H9 (cell line): ENCODE results near the gene PLD5. TPM values are rescaled to one million over a fixed set of nuclear protein-coding genes. Genes with fewer than 3 reads are reported as not detected.

Source experiments
- DNase-seq: peaks from one replicate; pipeline ENCODE4 v3.0.0-alpha.2; 2017
- H2AFZ ChIP-seq: one replicate; pipeline ENCODE4 v1.6.1; 2013; ENCODE audit warnings: mild to moderate bottlenecking, low read length, control low read depth, moderate library complexity
- H2AK5ac ChIP-seq: 2 replicates; pipeline ENCODE4 v1.6.1; 2013; ENCODE audit warnings: low read length, control low read depth, mixed read lengths; ENCODE audit not compliant: insufficient read length
- H2BK120ac ChIP-seq: one replicate; pipeline ENCODE4 v1.6.1; 2013; ENCODE audit warnings: low read depth, mild to moderate bottlenecking, low read length, control low read depth, inconsistent platforms; ENCODE audit not compliant: poor library complexity, severe bottlenecking
- H2BK12ac ChIP-seq: 2 replicates; pipeline ENCODE4 v1.6.1; 2013; ENCODE audit warnings: low read length, control low read depth, mixed read lengths, low read depth; ENCODE audit not compliant: insufficient read length
- H2BK15ac ChIP-seq: 2 replicates; pipeline ENCODE4 v1.6.1; 2013; ENCODE audit warnings: low read depth, low read length, control low read depth
- H2BK20ac ChIP-seq: one replicate; pipeline ENCODE4 v1.6.1; 2013; ENCODE audit warnings: low read depth, mild to moderate bottlenecking, low read length, control low read depth, inconsistent platforms; ENCODE audit not compliant: poor library complexity, severe bottlenecking
- H2BK5ac ChIP-seq: 2 replicates; pipeline ENCODE4 v1.6.1; 2013; ENCODE audit warnings: low read length, control low read depth, mixed read lengths; ENCODE audit not compliant: insufficient read length
- H3K14ac ChIP-seq: 2 replicates; pipeline ENCODE4 v1.6.1; 2013; ENCODE audit warnings: low read length, control low read depth; ENCODE audit not compliant: insufficient read depth
- H3K18ac ChIP-seq: 2 replicates; pipeline ENCODE4 v1.6.1; 2013; ENCODE audit warnings: low read depth, mild to moderate bottlenecking, mixed read lengths, low read length, control low read depth; ENCODE audit not compliant: insufficient read length
- H3K23ac ChIP-seq: 2 replicates; pipeline ENCODE4 v1.6.1; 2013; ENCODE audit warnings: low read length, control low read depth, mixed read lengths, low read depth; ENCODE audit not compliant: insufficient read length
- H3K23me2 ChIP-seq: 2 replicates; pipeline ENCODE4 v1.6.1; 2013; ENCODE audit warnings: low read depth, mild to moderate bottlenecking, mixed read lengths, low read length, control low read depth; ENCODE audit not compliant: insufficient read length, poor library complexity, severe bottlenecking
- H3K27ac ChIP-seq: 2 replicates; pipeline ENCODE4 v1.5.1; 2013; ENCODE audit warnings: low read length, control low read depth, mixed read lengths, low read depth; ENCODE audit not compliant: insufficient read length
- H3K27me3 ChIP-seq: 2 replicates; pipeline ENCODE4 v1.6.1; 2013; ENCODE audit warnings: low read length, control low read depth, inconsistent platforms; ENCODE audit not compliant: insufficient read depth
- H3K4ac ChIP-seq: 2 replicates; pipeline ENCODE4 v1.6.1; 2013; ENCODE audit warnings: low read depth, mild to moderate bottlenecking, control low read depth, inconsistent platforms, low read length, moderate library complexity
- H3K4me1 ChIP-seq: 2 replicates; pipeline ENCODE4 v1.6.1; 2013; ENCODE audit warnings: low read length, control low read depth, inconsistent platforms; ENCODE audit not compliant: insufficient read depth
- H3K4me2 ChIP-seq: 2 replicates; pipeline ENCODE4 v1.6.1; 2013; ENCODE audit warnings: low read length, control low read depth, mixed read lengths; ENCODE audit not compliant: insufficient read length, insufficient read depth
- H3K56ac ChIP-seq: 2 replicates; pipeline ENCODE4 v1.6.1; 2013; ENCODE audit warnings: low read depth, mild to moderate bottlenecking, mixed read lengths, low read length, control low read depth; ENCODE audit not compliant: insufficient read length
- H3K79me1 ChIP-seq: 2 replicates; pipeline ENCODE4 v1.6.1; 2013; ENCODE audit warnings: low read depth, mild to moderate bottlenecking, moderate library complexity, low read length, control low read depth, inconsistent platforms; ENCODE audit not compliant: insufficient read depth, poor library complexity, severe bottlenecking
- H3K79me2 ChIP-seq: 2 replicates; pipeline ENCODE4 v1.6.1; 2013; ENCODE audit warnings: low read length, control low read depth, inconsistent platforms; ENCODE audit not compliant: insufficient read depth
- H3K9ac ChIP-seq: 2 replicates; pipeline ENCODE4 v1.6.1; 2013; ENCODE audit warnings: low read length, control low read depth, mixed read lengths; ENCODE audit not compliant: insufficient read length; ENCODE audit errors: extremely low read depth
- H3K9me3 ChIP-seq: one replicate; pipeline ENCODE4 v1.6.1; 2013; ENCODE audit warnings: low read depth, low read length, inconsistent platforms; ENCODE audit not compliant: control insufficient read depth
- H3T11ph ChIP-seq: one replicate; pipeline ENCODE4 v1.6.1; 2013; ENCODE audit warnings: mild to moderate bottlenecking, low read length, control low read depth, inconsistent platforms
- H4K20me1 ChIP-seq: one replicate; pipeline ENCODE4 v1.6.1; 2013; ENCODE audit not compliant: control insufficient read depth, insufficient read length, insufficient read depth
- H4K5ac ChIP-seq: 2 replicates; pipeline ENCODE4 v1.6.1; 2013; ENCODE audit warnings: low read depth, mild to moderate bottlenecking, mixed read lengths, low read length, control low read depth; ENCODE audit not compliant: insufficient read length
- H4K8ac ChIP-seq: replicated peaks from 2 replicates; pipeline ENCODE4 v1.6.1; 2013; ENCODE audit warnings: low read length, control low read depth, mixed read lengths, low read depth; ENCODE audit not compliant: insufficient read length
- H4K91ac ChIP-seq: 2 replicates; pipeline ENCODE4 v1.6.1; 2013; ENCODE audit warnings: low read depth, mild to moderate bottlenecking, moderate library complexity, mixed read lengths, low read length, control low read depth; ENCODE audit not compliant: insufficient read length
- H3K27ac Mint-ChIP-seq, 3 experiments: 2 replicates in 2 of 3; 3 replicates in 1 of 3; pipeline ENCODE4 v1.8.0; 2020 to 2021; ENCODE audit warnings: mixed read lengths in 3 of 3, mild to moderate bottlenecking in 1 of 3, moderate library complexity in 1 of 3
- H3K27me3 Mint-ChIP-seq: 2 replicates; pipeline ENCODE4 v1.8.0; 2021; ENCODE audit warnings: low read depth, mild to moderate bottlenecking, moderate library complexity, mixed read lengths
- H3K36me3 Mint-ChIP-seq, 3 experiments: 2 replicates in 2 of 3; 3 replicates in 1 of 3; pipeline ENCODE4 v1.8.0; 2020 to 2021; ENCODE audit warnings: low read depth in 3 of 3, mixed read lengths in 3 of 3; ENCODE audit not compliant: insufficient read depth in 1 of 3
- H3K4me1 Mint-ChIP-seq, 2 experiments: 2 replicates each; pipeline ENCODE4 v1.8.0; 2020; ENCODE audit warnings: mixed read lengths in 2 of 2
- H3K4me3 Mint-ChIP-seq, 2 experiments: 2 replicates in 1 of 2; 3 replicates in 1 of 2; pipeline ENCODE4 v1.8.0; 2020 to 2021; ENCODE audit warnings: mild to moderate bottlenecking in 2 of 2, mixed read lengths in 2 of 2, moderate library complexity in 1 of 2
- H3K9me3 Mint-ChIP-seq, 2 experiments: 2 replicates in 1 of 2; 3 replicates in 1 of 2; pipeline ENCODE4 v1.8.0; 2020; ENCODE audit warnings: mild to moderate bottlenecking in 2 of 2, mixed read lengths in 2 of 2, moderate library complexity in 1 of 2
- WGBS: extraction: QIAGEN DNeasy Blood & Tissue Kit; methylation state at CpG from one replicate; pipeline ENCODE4 v1.1.7; 2013; ENCODE audit warnings: missing lambda C conversion rate, low lambda C conversion rate, mixed read lengths; ENCODE audit not compliant: insufficient read length; ENCODE audit errors: extremely low coverage; 5-methylcytosine and 5-hydroxymethylcytosine counted together
- total RNA-seq: library from RNA; stranded (reverse); gene quantifications from 2 replicates; pipeline ENCODE4 v1.2.1, GENCODE V29; 2021
- TF ChIP-seq, protein P1 (sequence below): fragments of 200-600 bp; sonication (generic); conservative IDR thresholded peaks from 3 replicates; pipeline ENCODE4 v1.8.0; 2021; ENCODE audit warnings: antibody characterized with exemption, mild to moderate bottlenecking

PLD5 gene
- total RNA-seq, 1 experiment from 2014 or later = 5.2 TPM

DNA sequence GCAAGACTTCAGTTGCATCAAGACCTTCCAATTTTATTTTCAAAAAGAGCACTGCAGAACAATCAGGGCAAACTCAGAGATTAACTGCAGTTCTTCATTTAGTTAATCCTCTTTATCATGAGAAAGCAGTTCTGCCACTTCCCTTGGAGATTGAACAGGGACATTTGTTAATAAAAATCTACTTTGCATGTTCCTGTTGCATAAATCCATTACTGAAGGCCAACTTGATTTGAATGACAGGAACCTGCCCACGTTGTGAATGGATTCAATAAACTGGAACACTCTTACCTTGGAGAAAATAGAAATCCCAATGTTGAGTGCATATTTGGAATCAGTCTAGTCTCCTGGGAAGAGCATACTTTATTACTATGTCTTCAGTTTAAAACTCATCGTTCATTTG lies 19.6 kb upstream of the PLD5 start:
- no peak overlapping the region for H2BK20ac ChIP-seq
- no peak overlapping the region for H3T11ph ChIP-seq
- H3K4ac ChIP-seq = no peak overlapping the region
- no peak overlapping the region for H2AK5ac ChIP-seq
- no peak for DNase-seq
- Mint-ChIP-seq H3K27ac (peak overlapping the region in 2 of 3 experiments; percentile 25 to 76; a peak in 3 of 7 replicates), H3K36me3 (0 out of 7 replicates have a peak, but pooled peaks cover 0 to 3% (median 0%) of the 10 kb centered on the region in 3 experiments), H3K4me3 (no peak overlapping the region), H3K27me3 (no peaks in the 10 kb centered on the region), H3K4me1 (peaks cover 14 to 21% of the 10 kb centered on the region in 2 experiments), H3K9me3 (no peaks in the 10 kb centered on the region)
- H2BK15ac ChIP-seq = no peak overlapping the region
- no peaks in the 10 kb centered on the region for H3K79me2 ChIP-seq
- H2BK12ac ChIP-seq = no peak overlapping the region
- H2BK5ac ChIP-seq = no peak overlapping the region
- no peak overlapping the region for H3K18ac ChIP-seq
- H3K79me1 ChIP-seq = no peaks in the 10 kb centered on the region
- H4K5ac ChIP-seq = no peak overlapping the region
- H3K9me3 ChIP-seq = no peaks in the 10 kb centered on the region
- H3K23me2 ChIP-seq = no peaks in the 10 kb centered on the region
- no peak overlapping the region for H4K8ac ChIP-seq
- no peak overlapping the region for H3K4me2 ChIP-seq
- H3K4me1 ChIP-seq = no peaks in the 10 kb centered on the region
- no peaks in the 10 kb centered on the region for H3K27me3 ChIP-seq
- no peak overlapping the region for H3K27ac ChIP-seq
- no peak overlapping the region for H3K23ac ChIP-seq
- WGBS = no CpG with 5 or more reads among the region's 2 CpGs
- H3K9ac ChIP-seq = no peak overlapping the region
- H2AFZ ChIP-seq = no peak overlapping the region
- no peak overlapping the region for H4K91ac ChIP-seq
- H3K14ac ChIP-seq = no peak overlapping the region
- TF ChIP-seq, protein P1, sequence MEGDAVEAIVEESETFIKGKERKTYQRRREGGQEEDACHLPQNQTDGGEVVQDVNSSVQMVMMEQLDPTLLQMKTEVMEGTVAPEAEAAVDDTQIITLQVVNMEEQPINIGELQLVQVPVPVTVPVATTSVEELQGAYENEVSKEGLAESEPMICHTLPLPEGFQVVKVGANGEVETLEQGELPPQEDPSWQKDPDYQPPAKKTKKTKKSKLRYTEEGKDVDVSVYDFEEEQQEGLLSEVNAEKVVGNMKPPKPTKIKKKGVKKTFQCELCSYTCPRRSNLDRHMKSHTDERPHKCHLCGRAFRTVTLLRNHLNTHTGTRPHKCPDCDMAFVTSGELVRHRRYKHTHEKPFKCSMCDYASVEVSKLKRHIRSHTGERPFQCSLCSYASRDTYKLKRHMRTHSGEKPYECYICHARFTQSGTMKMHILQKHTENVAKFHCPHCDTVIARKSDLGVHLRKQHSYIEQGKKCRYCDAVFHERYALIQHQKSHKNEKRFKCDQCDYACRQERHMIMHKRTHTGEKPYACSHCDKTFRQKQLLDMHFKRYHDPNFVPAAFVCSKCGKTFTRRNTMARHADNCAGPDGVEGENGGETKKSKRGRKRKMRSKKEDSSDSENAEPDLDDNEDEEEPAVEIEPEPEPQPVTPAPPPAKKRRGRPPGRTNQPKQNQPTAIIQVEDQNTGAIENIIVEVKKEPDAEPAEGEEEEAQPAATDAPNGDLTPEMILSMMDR = no peak
- H2BK120ac ChIP-seq = no peak overlapping the region
- H4K20me1 ChIP-seq = no peaks in the 10 kb centered on the region
- H3K56ac ChIP-seq = no peak overlapping the region
